KBM-7 (cell line): ENCODE measurements around the gene CPNE9.

ENCODE experiments used
- DNase-seq: peaks from one replicate; pipeline ENCODE4 v3.0.0-alpha.2; 2015
- in situ Hi-C: fragments of 300-500 bp; cut with MboI; formaldehyde crosslinking; loops from 2 replicates; pipeline ENCODE4 v1.14.3; 2020; ENCODE audit warnings: low sequenced_read_pairs, low pct_unique_long_range_greater_than_20kb, mixed read lengths

CPNE9 gene

DNA sequence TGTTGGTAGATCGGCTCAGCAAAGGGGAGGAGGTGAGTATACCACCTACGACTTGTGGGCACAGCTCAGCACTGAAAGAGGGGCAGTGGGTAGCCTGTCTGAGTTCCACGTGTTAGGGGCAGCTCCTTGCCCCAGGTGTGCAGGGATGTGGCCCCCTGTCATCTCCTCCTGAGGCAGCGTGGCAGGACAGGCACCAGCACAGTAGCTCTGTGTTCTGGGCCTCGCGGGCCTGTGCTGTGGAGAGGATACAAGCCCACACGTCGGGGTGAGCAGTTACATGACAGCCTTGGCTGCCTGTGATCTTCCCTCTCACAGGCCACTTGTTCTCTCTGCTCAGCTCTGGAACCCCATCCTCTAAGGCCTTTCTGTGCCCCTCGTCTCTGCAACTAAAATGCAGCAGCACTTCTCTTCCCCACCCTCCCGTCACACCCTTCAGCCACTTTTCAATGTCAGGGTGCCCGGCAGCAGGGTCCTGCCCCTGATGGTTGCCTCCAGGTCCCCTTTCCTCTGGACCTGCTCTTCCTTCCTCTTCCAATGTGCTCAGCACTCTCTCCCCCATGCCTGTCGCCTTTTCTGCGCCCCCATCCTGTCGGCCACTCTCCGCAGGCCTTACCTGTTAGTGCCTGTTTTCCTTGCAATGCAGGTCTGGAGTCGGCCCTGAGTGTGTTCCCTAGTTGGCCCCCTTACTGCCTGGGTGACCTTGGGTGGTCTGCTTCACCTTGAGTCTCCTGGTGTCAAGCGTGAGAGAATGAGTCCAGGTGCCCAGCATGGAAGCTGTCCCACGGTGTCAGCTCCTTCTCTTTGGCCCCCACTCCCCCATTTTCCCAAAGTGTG lies 18.2 kb upstream of the CPNE9 start:
- in situ Hi-C loops = no loop called here
- no peak for DNase-seq

DNA sequence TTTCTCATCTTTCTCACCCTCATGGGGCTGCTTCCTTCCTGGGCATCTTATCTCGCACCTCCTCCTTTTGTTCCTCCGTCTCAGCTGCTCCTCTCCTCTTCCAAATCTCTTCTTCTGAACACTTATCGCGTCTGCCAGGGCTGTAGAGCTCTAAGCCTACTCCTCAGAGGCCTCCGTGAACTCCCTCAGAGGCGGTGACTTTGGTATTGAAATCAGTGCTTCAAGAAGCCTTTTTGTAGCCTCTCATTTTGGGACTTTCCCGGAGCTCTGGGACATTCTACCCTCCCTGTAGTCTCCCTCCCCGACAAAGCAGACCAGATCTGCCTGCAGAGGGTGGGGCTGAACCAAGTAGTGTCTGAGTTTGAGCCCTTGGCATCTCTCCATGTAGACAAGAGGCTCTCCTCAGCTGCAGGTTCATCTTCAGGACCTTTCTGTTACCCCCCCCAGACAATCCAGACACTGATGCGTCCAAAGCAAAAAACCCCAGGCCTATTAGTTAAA lies 17.5 kb upstream of the CPNE9 start:
- DNase-seq = no peak
- in situ Hi-C loops = no loop called here

DNA sequence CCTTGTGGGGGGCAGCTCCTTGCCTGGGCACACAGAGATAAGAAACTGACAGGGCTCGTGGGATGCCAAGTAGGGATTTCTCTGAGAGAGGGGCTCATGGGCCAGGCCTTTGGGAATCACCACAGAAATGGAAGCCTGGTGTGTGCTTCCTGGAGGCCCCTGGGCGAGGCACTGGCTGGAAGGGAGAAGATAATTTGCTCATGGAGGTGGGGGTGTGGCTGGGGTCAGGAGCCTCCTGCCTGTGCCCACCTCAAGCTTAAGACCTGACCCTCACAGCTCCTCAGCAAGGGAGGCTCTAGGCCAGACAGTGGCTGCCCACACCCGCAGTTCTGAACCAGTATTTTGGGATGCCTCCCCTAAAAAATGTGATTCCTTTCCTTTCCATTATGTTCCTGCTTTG lies 16.9 kb upstream of the CPNE9 start:
- in situ Hi-C loops = no loop called here
- DNase-seq = no peak

DNA sequence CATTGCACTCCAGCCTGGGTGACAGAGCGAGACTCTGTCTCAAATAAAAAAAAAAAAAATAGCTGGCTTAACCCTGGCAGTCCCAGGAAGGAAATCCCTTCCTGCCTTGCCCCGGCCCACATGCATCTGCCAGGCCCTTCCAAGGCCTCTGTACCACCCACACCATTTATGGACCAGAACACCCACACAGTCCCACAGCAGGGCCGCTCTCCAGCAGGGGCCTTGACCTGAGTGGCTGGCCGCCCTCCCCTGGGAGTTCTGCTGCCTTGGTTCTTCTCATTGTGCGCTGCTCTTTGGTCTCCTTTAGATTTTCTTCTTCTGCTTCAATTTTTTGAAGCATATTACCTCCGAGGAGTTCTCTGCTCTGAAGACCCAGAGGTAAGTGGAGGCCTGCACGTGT lies 16.1 kb upstream of the CPNE9 start:
- DNase-seq = no peak

DNA sequence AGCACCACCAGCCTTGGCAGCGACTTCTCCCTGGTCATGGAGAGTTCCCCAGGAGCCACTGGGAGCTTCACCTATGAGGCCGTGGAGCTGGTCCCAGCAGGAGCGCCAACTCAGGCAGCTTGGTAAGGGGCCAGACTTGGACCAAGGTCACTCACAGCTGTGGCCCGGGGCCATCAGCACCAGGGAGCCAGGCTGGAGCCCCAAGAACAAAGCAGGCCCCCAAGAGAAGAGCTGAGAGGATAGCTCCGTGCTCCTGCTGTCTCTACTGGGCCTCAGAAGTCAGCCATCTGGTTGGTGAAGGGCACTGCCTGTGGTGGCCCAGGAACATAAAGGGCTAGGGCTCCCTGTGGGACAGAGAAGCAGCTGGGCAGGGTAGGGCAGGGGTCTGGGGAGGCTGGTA lies 14.7 kb upstream of the CPNE9 start:
- no peak for DNase-seq
- in situ Hi-C loops = no loop called here

More for the DNA sequence above, 16.1 kb upstream of the CPNE9 start:
- in situ Hi-C loops = no loop called here

DNA sequence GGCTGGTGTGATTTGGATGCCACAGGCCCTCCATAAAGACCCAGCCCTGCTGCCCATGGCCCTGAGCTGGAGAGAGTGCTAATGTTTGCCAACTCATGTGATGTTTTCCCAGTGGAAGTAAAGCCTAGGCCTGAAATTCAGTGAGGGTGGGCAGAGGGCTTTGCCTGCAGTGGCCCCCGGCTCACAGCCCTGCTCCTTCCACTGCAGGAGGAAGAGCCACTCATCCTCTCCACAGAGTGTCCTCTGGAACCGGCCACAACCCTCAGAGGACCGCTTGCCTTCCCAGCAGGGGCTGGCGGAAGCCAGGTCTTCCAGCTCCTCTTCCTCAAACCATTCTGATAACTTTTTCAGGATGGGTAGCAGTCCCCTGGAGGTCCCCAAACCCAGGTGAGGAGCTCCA lies 13.9 kb upstream of the CPNE9 start:
- no peak for DNase-seq
- in situ Hi-C loops = no loop called here

DNA sequence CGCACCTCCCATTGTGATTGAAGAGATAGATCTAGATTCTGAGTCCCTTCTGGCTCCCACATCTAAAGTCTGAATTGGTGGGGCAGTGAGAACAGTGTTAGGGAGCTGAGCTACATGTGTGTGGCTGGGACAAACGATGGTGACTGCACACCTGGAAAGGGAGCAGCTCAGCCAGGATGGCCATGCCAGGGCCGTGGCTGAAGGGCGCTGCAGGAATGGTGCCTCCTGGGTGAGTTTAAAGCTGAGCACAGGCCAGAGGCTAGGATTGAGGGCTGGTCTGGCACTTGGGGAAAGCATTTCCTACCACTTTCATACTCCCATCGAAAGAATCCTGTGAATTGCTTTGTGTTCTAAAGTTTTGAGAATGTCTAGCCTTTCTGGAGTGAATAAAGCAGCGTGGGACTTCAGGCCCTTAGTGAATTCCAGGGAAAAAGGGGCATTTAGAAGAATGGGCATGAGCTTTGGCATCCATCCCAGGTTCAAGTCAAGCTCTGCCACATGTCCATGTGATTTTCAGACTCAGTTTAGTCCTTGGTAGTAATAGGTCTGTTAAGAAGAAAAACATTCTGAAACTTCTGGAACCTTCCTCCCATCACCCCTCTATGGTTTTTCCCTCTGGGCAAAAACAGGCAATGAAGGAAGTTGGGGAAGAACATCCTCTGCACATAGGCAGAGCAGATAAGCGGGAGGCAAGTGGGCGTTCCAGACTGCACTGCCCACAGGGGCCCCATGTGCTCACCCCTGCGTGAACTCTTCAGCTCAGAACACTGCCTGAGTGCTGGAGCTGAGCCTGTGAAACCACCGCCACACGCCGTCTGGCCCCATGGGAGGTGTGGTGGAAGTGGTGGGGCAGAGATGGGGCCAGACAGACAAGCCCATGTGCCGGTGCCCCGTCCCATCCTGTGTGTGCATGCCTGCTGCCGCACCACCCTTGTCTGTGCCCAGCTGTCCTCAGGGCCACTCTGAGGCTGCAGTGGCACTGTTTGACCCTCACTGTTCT lies 12.9 kb upstream of the CPNE9 start:
- no peak for DNase-seq
- in situ Hi-C loops = no loop called here

DNA sequence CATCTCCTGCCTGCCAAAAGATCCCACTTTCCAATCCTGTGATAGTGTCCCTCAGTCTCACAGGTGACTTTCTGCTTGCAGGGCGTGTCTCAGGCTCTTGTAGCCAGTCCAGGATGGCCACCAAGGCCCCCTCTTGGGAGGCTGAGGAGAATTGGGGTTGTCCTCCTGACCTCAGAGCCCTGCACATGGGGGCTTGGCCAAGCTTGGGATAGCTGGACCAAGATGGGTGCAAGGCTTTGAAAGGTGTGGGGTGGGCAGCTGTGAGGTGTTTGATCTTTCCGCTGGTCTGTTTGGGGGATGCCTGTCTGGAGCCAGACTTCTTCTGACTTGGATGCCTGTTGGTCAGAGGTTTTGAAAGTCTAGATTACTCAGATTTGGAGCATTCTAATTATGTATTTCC lies 12.0 kb upstream of the CPNE9 start:
- DNase-seq = no peak
- in situ Hi-C loops = no loop called here

DNA sequence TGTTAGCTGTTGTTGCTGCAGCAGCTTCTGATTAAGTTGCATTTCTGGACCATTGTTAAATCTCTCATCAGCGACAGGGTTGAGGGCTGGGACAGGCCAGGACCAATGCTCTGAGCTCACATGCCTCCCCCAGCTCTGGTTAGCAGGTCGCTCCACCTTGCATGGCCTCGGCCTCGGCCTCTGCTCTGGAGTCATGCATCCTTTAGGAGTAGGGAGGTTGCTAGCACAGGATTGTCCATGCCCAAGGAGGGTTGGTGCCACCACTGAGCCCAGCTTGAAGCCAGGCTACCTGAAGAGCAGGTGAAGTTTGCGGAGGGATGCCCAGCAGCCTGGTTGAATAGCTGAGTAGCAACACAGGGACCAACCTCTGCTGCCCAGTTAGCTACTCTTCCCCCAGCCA lies 11.2 kb upstream of the CPNE9 start:
- no peak for DNase-seq
- in situ Hi-C loops = no loop called here

DNA sequence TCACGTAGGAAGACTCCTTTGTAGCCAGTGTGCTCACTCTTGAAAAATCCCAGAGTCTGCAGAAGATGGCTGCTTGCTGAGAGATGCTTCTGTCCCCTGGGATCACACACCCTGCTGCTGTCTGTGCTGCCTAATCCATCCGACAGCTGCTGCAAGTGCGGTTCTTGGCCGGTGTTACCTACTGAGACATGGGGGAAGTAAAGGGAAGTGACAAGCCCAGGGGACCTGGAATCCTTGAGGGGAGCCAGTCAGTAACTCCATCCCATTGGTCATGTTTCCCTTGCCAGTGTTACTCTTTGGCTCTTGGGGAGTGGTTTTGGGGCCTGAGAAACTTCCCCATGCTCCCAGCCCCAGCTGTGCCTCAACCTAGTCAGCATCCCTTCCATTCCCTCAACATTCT lies 8.3 kb upstream of the CPNE9 start:
- in situ Hi-C loops = no loop called here
- DNase-seq = no peak

DNA sequence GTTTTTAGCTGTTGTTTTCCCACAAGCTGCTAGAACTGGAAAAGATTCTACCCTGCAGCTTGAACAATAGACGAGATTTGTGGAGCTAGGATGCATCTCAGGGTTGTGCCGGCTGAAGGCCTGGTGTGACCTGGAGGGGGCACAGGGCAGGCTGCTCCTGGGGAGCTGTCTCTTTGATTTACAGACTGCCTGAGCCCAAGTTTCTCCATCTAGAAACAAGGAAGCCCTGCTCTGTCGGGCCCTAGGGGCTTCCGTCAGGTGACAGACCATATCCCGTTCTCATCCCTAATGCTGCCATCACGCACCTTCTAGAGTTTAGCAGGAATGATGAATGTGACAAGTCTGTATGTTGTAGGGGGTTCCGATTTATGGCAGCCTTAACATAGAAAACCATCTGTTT lies 7.9 kb upstream of the CPNE9 start:
- no peak for DNase-seq
- in situ Hi-C loops = no loop called here

DNA sequence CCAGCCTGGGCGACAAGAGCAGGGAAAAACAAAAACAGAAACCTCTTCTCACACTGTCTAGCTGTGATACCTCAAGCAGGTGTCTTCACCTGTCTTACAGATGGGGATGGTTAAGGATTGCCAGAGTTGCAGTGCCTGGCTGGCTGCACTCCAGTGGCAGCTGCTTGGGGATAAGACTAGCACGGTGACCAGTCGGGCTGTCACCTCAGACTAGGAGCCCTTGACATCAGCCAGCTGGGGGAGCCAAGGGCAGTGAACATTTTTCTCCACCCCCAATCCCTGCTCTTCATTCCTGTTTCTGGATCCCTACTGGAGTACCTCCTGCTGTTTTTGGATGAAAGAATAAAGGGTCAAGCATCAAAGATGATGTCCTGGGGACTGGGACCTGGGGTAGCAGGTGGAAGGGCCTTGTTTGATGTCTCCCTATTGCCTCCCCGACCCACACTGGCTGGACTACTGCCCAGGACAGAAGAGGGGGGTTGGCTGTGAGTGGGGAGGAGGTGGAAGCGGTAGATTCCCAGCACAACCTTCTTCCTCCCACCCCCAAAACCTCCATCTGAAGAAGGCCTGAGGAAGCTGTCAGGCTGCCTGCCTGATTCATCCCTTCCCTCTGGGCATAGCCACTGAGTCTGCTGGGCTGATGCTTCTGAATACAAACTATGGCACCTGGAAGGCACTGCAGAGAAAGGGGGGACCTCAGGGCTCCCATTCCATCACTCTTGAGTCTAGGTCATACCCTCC lies 7.0 kb upstream of the CPNE9 start:
- in situ Hi-C loops = no loop called here
- DNase-seq = no peak

DNA sequence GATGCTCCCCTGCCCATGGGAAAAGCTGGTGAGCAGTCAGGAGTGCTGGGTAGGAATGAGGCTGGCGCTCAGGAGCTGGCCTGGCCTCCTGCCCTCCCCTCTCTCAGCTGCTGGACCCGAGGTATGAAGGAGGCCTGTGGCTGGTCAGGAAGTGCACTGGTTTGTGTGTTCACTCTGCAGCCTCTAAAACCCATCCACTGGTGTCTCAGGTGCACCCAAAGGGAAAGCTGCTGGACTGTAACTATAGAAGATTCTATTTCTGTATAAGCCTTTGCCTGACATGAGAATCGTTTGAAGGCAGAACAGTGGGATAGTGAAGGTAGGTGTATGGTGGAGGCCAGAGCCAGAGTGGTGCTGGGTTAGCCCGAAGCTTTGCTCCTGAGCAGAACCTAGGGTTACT lies 5.7 kb upstream of the CPNE9 start:
- DNase-seq = no peak
- in situ Hi-C loops = no loop called here

DNA sequence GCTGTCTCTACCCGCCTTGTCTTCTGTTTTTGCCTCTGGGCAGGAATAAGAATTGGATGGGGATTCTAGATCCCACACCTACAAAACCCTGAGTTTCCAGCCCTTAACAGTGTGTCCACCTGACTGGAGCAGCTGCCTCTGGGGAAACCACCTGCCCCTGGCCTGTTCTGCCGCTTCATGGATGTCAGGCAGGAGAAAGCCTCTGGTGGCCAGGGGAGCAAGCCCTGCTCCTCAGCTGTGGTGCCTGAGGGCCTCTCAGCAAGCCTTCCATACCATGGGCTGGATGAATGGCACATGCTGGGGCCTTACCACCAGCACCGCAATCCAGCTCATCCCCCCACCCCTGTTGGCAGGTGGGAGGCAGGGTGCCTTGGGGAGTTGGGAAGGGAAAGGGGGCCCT lies 5.3 kb upstream of the CPNE9 start:
- in situ Hi-C loops = no loop called here
- DNase-seq = no peak

DNA sequence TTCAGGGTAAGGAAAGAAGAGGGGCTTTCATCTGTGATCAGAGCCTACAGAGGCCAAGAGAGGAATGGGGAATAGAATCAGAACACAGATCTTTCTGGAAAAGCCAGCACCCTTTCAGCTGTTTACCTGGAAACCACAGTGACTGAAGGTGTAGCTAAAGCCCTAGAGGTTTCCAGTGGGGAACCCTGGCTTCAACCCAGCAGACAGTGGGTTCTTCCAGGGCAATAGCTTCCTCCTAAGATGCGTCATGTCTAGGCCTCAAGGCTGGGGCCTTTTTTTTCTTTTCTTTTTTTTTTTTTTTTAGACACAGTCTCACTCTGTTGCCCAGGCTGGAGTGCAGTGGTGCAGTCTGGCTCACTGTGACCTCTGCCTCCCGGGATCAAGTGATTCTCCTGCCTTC lies 3.1 kb upstream of the CPNE9 start:
- in situ Hi-C loops = no loop called here

DNA sequence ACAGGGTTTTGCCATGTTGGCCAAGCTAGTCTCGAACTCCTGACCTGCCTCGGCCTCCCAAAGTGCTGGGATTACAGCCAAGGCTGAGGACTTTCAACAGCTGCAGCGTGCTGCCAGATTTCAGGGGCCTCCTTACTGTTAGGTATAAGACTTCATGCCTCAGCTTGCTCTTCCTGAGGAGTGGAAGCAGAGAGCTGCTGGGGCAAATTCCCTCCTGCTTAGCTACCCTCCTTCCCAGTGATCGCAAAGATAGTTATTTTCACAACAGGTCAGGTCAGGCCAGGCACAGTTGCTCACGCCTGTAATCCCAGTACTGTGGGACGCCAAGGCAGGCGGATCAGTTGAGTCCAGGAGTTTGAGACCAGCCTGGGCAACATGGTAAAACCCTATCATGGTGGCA lies 2.6 kb upstream of the CPNE9 start:
- in situ Hi-C loops = no loop called here

More for the DNA sequence above, 3.1 kb upstream of the CPNE9 start:
- no peak for DNase-seq

DNA sequence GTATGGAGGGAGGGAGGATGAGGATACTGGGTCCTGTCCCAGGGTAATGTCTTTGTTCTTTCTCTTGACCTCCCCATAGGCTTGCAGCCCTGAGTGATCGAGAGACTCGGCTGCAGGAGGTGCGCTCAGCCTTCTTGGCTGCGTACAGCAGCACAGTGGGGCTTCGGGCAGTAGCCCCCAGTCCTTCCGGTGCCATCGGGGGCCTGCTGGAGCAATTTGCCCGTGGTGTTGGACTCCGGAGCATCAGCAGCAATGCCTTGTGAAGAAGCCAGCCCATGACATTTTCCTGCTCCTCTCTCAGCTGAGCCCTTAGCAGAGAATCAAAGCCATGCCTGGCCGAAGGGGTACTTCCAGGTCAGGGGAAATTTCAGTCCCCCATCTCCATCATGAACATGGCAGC lies 1.9 kb upstream of the CPNE9 start:
- in situ Hi-C loops = no loop called here
- no peak for DNase-seq

More for the DNA sequence above, 2.6 kb upstream of the CPNE9 start:
- no peak for DNase-seq

DNA sequence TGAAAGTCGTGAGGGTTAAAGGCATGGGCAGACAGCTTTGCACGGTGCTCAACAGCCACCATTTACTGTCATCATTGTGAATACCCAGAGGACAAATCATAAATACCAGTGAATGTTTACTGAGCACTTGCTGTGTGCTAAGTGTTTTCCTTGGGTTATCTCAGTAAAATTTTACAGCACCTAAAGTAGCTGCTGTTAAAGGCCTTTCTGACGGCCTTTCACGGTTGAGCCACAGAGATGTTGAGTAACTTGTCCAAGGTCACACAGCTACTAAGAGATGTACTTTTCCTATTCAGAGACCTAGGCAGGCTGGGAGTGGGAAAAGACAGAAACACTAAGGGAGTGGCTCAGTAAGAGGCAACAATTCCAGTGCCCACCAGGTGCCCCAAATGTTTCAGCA lies 393 bp upstream of the CPNE9 start:
- in situ Hi-C loops = no loop called here
- DNase-seq = no peak
